NOMO-1 treated with dmso at 0.1 percent for 144 hours (cell line): ENCODE results near the gene TMEM89.
A peak's percentile ranks its signal among the peaks of the same experiment; 100 is the strongest.

Source experiments
- DNase-seq: peaks from one replicate; lab custom pipeline; 2025; ENCODE audit not compliant: unreplicated experiment; lab: John Stamatoyannopoulos, UW

TMEM89 gene

DNA sequence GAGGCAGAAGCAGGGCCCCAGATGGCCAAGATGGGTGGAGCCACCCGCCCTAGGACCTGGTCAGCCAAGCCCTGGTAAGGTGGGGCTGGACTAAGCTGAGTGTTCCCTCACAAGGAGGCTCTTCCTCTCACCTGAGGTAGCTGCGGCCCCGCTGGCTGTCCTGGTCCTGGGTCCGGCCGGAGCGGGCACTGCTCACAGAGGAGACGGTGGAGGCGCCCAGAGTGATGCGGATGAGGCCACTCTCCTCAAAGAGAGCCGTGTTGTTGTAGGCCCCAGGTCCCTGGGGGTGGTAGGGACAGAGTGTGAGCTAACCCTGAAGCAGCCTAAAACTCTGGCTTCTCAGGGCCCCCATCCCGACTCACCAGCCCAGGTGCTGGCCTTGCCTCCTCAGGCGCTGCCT lies 21.0 kb upstream of the TMEM89 start:
- DNase-seq, result no peak

DNA sequence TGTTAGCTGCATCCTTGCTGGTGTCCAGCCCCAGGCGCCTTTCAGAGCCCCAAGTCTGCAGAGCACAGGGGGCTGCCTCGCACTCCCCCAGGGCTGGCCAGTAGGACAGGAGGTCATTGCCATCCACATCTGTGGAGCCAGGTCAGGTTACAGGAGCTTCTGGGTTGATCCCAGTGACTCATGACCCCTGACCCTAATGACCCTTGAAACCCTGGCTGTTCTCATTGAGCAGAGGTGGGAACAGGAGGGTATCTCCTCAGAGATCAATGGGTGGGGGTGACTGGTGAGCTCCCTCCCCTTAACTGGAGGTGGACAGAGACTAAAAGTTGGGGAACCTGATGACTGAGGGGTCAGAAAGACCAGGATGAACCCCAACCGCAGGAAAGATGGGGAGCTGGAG lies 19.8 kb upstream of the TMEM89 start:
- DNase-seq, result no peak

GRCh38 chr3:48639944-48640606 lies 18.5 kb upstream of the TMEM89 start:
- no peak for DNase-seq

GRCh38 chr3:48637305-48637704 lies 15.7 kb upstream of the TMEM89 start:
- DNase-seq, result no peak

- DNase-seq, result no peak
Measured at GRCh38 chr3:48636149-48636655, 14.6 kb upstream of the TMEM89 start.

GRCh38 chr3:48635222-48636021 lies 13.9 kb upstream of the TMEM89 start, which contains the start of gene SLC26A6:
Gene SLC26A6, minus strand, starts transcription at chr3:48635461. Its CDS starts 68 bp downstream, at chr3:48635393.
- DNase-seq, result peak; percentile 93

DNA sequence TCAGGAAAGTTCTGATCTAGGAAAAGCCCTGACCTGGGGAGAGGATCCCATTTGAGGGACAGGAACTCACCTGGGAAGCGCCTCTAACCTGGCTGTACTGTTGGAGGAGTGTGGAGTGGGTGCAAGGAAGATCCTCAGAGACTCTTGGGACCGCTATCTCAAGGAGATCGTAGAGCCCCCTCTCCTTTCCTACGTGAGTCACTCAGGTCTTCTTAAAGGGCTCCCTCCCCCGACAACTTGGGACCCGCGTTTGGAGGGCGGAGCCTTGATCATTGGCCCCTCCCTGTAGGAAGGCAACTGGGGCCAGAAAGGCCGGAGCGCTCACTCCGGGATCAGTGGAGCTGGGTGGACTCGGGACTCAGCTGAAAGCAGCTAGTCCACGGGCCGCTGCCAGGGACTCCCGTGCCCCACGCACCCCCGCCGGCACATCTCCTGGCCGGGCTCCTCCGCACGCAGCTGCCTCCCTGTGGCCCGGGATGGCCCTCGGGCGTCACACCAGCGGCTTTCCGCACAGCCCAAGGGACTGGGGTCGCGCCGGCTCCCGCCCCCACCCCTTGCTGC lies 13.2 kb upstream of the TMEM89 start:
- peak; percentile 19 for DNase-seq

DNA sequence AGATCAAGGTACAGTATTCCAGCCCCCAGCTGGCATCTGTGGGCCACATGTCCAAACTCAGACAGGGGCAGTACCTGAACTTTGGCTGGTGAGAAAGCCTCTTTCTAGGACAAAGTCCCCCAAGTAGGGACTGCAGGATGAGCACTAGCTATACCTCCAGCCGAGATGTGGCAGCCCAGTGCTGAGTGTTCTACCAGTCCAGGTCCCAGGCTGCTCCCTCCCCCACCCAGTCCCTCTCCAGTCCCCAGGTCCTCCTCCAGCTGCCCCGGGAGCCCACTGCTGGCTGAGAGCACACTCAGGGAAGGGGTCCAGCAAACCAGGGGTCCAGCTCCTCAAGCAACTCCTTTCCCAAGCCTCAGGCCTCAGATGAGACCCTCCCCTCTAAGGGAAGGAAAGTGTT lies 12.2 kb upstream of the TMEM89 start:
- DNase-seq, result no peak

DNA sequence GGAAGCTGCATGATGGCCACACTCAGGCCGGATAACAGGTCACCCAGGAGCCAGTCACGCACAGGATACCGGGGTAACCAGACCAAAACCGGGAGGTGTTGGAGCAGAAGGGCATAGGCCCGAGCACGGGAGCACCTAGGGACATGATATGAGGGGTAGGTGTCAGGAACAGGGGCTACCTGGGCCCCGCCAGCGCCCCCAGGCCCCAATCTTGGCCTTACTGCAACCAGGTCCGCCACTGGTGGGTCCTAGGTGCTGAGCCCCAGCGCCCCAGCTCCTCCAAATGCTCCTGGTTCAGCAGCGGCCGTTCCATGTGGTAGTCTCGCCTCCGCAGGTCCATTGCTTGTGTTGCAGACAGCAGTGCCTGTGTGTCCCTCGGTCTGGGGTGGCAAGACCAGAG lies 11.7 kb upstream of the TMEM89 start:
- DNase-seq, result no peak

- DNase-seq, result no peak
Measured at GRCh38 chr3:48631516-48632448, 10.2 kb upstream of the TMEM89 start.

DNA sequence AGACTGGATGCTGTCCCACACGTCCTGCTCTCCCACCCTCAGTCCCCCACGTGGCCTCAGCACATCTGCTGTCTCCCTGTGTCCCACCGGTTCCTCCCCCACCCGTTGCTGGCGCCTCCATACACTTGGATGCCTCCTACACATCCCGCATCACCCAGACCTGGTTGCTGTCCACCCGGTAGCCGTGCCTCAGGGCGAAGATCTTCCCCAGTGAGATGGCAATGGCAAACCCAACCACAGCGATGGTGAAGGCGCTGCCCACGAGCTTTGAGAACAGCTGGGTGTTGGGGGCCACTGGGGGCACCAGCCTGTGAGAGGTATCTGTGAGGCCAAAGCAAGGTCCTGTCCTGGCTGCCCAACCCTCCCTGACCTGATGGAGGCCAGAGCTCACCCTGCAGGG lies 9.3 kb upstream of the TMEM89 start:
- DNase-seq, result no peak

- no peak for DNase-seq
Measured at GRCh38 chr3:48630407-48630806, 8.8 kb upstream of the TMEM89 start.

- no peak for DNase-seq
Measured at GRCh38 chr3:48629894-48630293, 8.3 kb upstream of the TMEM89 start.

GRCh38 chr3:48628277-48629017 lies 6.9 kb upstream of the TMEM89 start:
- no peak for DNase-seq

DNA sequence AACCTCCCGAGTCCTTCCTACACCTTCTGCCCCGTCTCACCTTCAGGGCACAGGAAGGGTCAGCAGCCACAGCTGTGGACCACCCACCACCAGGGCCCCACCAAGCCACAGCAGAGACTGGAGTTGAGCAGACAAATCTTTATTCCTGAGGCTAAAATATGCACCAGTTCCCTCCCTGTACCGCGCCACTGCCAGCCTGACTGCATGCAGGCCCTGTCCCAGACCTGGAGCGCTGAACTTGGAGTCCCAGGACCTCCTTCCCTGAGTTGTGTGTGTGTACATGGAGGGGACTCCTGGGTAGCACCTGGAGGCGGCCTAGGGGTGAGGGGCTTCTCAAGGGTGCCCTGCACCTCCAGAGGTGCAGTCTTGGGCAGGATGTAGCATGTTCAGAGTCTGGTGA lies 4.0 kb upstream of the TMEM89 start:
- no peak for DNase-seq

DNA sequence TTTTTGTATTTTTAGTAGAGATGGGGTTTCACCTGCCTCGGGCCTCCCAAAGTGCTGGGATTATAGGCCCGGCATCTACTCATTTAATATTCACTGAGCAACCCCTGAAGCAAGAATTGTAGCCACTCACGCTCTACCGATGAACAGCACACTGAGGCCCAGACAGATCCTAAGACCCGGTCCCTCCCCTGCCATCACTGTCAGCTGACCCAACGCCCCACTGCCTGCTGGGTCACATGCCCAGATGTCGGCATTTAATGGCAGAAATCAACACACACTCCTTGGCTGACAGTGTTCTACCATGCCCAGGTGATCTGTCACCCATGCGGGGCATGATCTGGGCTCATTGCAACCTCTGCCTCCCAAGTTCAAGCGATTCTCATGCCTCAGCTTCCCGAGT lies 3.2 kb upstream of the TMEM89 start:
- no peak for DNase-seq

DNA sequence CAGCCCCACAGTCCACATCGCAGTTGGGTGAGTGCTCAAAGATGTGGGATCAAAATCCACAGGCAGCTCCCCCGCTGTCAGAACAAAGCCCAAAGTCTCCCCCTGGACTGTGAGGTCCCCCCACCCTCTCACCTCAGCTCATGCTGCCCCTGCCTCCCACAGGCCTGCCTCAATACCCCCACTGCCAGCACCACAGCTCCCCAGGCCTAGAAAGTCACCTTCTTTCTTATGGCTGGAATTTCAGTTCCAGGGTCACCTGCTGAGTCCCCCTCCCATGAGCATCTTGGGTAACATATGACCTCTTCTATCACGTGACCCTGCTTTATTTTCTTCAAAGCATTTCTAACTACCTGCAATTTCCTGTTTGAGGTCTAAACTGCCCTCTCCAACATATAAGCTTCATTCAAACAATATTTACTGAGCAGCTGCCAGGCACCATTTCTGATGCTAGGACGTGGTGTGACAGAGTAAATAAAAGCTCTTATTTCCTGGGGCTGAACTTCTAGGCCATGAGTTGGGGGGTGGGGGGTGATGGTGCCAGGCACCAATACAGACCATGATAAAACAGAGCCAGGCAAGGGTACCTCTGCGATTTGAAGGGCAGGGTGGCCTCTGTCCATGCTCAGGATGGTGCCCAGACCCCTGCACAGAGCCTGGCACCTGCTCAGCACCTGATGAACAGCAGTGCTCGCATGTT lies 2.4 kb upstream of the TMEM89 start:
- DNase-seq, result no peak

GRCh38 chr3:48619541-48620524 lies 1.7 kb downstream of the TMEM89 start:
- DNase-seq, result no peak
